CD14-positive monocyte (primary cell): ENCODE measurements around the gene SLC25A28. TPM values are rescaled to one million over a fixed set of nuclear protein-coding genes. Genes with fewer than 3 reads are reported as not detected.

Experiments
- DNase-seq, 3 donors: peaks; one replicate each; pipeline ENCODE4 v3.0.0-alpha.2; 2011 to 2022
- H2AFZ ChIP-seq: 2 replicates; pipeline ENCODE4 v1.6.0; 2012; ENCODE audit warnings: mild to moderate bottlenecking, low read depth, low read length, inconsistent platforms; ENCODE audit not compliant: insufficient read depth, poor library complexity, severe bottlenecking
- H3K27ac ChIP-seq, 2 donors: 1 replicate in 1 of 2; 2 replicates in 1 of 2; pipeline ENCODE4 v1.5.1; 2012 to 2013; ENCODE audit warnings: low read length in 2 of 2, control low read depth in 1 of 2, inconsistent platforms in 1 of 2, low read depth in 1 of 2, mild to moderate bottlenecking in 1 of 2
- H3K27me3 ChIP-seq, 2 donors: one replicate each; pipeline versions ENCODE4 v1.6.0 to v1.6.1; 2011 to 2013; ENCODE audit warnings: low read length in 2 of 2; ENCODE audit not compliant: control insufficient read depth in 2 of 2, insufficient read depth in 2 of 2
- H3K36me3 ChIP-seq, 2 donors: replicated peaks in 1 of 2; 1 replicate in 1 of 2; 2 replicates in 1 of 2; pipeline versions ENCODE4 v1.5.1 to v1.6.1; 2012 to 2013; ENCODE audit warnings: low read length in 2 of 2, control low read depth in 1 of 2, inconsistent platforms in 1 of 2, mild to moderate bottlenecking in 1 of 2; ENCODE audit not compliant: insufficient read depth in 2 of 2, control insufficient read depth in 1 of 2
- H3K4me1 ChIP-seq, 2 donors: 1 replicate in 1 of 2; 2 replicates in 1 of 2; pipeline versions ENCODE4 v1.5.1 to v1.6.1; 2012 to 2013; ENCODE audit warnings: low read length in 2 of 2, control low read depth in 1 of 2, inconsistent platforms in 1 of 2, mild to moderate bottlenecking in 1 of 2, moderate library complexity in 1 of 2; ENCODE audit not compliant: insufficient read depth in 2 of 2, control insufficient read depth in 1 of 2
- H3K4me2 ChIP-seq: replicated peaks from 2 replicates; pipeline ENCODE3; 2012; ENCODE audit warnings: low read length, moderate library complexity, mild to moderate bottlenecking; ENCODE audit not compliant: poor library complexity, severe bottlenecking; ENCODE audit errors: extremely low read depth
- H3K4me3 ChIP-seq, 3 experiments: fragments of 200-600 bp in 1 of 3; sonication (generic) in 1 of 3; replicated peaks in 1 of 3; 1 replicate in 2 of 3; 2 replicates in 1 of 3; pipeline ENCODE4 v1.5.1; 2011 to 2013; ENCODE audit warnings: low read length in 3 of 3, mild to moderate bottlenecking in 3 of 3, control low read depth in 2 of 3, low read depth in 2 of 3, inconsistent platforms in 1 of 3, moderate library complexity in 1 of 3
- H3K79me2 ChIP-seq: 2 replicates; pipeline ENCODE4 v1.6.0; 2012; ENCODE audit warnings: mild to moderate bottlenecking, control low read depth, inconsistent platforms, low read length, moderate library complexity; ENCODE audit not compliant: insufficient read depth
- H3K9ac ChIP-seq: 2 replicates; pipeline ENCODE4 v1.6.0; 2017; ENCODE audit warnings: low read length, mild to moderate bottlenecking; ENCODE audit not compliant: insufficient read depth, poor library complexity, severe bottlenecking
- H3K9me3 ChIP-seq, 2 donors: replicated peaks in 1 of 2; 1 replicate in 1 of 2; 2 replicates in 1 of 2; pipeline versions ENCODE4 v1.5.1 to v1.6.1; 2012 to 2013; ENCODE audit warnings: low read length in 2 of 2, control low read depth in 1 of 2; ENCODE audit not compliant: control insufficient read depth in 1 of 2, insufficient read depth in 1 of 2
- H4K20me1 ChIP-seq: 2 replicates; pipeline ENCODE4 v1.6.0; 2012; ENCODE audit warnings: mild to moderate bottlenecking, low read length, control low read depth, moderate library complexity; ENCODE audit not compliant: insufficient read depth
- H3K27ac Mint-ChIP-seq, 7 donors: one replicate each; pipeline ENCODE4 v1.8.0; 2020; ENCODE audit warnings: mild to moderate bottlenecking in 7 of 7, mixed read lengths in 7 of 7, moderate library complexity in 6 of 7, inconsistent platforms in 2 of 7
- H3K27me3 Mint-ChIP-seq, 3 donors: one replicate each; pipeline ENCODE4 v1.8.0; 2021 to 2022; ENCODE audit warnings: low read depth in 3 of 3, mild to moderate bottlenecking in 3 of 3, mixed read lengths in 3 of 3, moderate library complexity in 3 of 3, inconsistent platforms in 1 of 3
- H3K36me3 Mint-ChIP-seq, 2 donors: one replicate each; pipeline ENCODE4 v1.8.0; 2020; ENCODE audit warnings: mixed read lengths in 2 of 2, inconsistent platforms in 1 of 2, mild to moderate bottlenecking in 1 of 2
- H3K4me1 Mint-ChIP-seq: one replicate; pipeline ENCODE4 v1.8.0; 2020; ENCODE audit warnings: mild to moderate bottlenecking, mixed read lengths
- H3K4me3 Mint-ChIP-seq, 2 donors: one replicate each; pipeline ENCODE4 v1.8.0; 2020; ENCODE audit warnings: mild to moderate bottlenecking in 2 of 2, mixed read lengths in 2 of 2, moderate library complexity in 1 of 2
- H3K9me3 Mint-ChIP-seq, 7 donors: one replicate each; pipeline ENCODE4 v1.8.0; 2020 to 2022; ENCODE audit warnings: mixed read lengths in 7 of 7, mild to moderate bottlenecking in 6 of 7, moderate library complexity in 6 of 7, inconsistent platforms in 2 of 7
- CTCF ChIP-seq: fragments of 200-600 bp; IDR thresholded peaks from one replicate; pipeline ENCODE4 v1.8.0; 2022; ENCODE audit warnings: antibody characterized with exemption, mild to moderate bottlenecking
- WGBS: methylation state at CpG from one replicate; pipeline ENCODE4 v1.1.5; 2013; ENCODE audit warnings: missing lambda C conversion rate; ENCODE audit not compliant: insufficient coverage; 5-methylcytosine and 5-hydroxymethylcytosine counted together
- intact Hi-C, 2 donors: fragments of 100-400 bp; cut with micrococcal nuclease; formaldehyde crosslinking; loops; one replicate each; pipeline versions ENCODE4 v1.15.0 to v1.15.1; 2023
- polyA plus RNA-seq, 3 donors: library from polyadenylated mRNA; depleted of rRNA in 1 of 3; unstranded in 2 of 3; stranded (reverse) in 1 of 3; fragments of 300-500 nt in 2 of 3; fragments of >200 nt in 1 of 3; fragmentation: Illumina TruSeq in 2 of 3; gene quantifications; 1 replicate in 2 of 3; 2 replicates in 1 of 3; pipeline ENCODE4 v1.2.3, GENCODE V29; 2012 to 2021

Gene SLC25A28
- polyA plus RNA-seq, 3 donors, result 15.4 to 147 (median 15.5) TPM

- Histone ChIP-seq H3K27me3 (no peaks in the 10 kb centered on the region), H3K36me3 (peaks cover 29 to 60% of the 10 kb centered on the region in 2 donors), H2AFZ (no peak overlapping the region), H3K4me2 (no peak overlapping the region), H4K20me1 (peaks cover 38% of the 10 kb centered on the region), H3K79me2 (peaks cover 10% of the 10 kb centered on the region), H3K4me1 (peaks cover 0 to 5% of the 10 kb centered on the region in 2 donors), H3K4me3 (no peak overlapping the region), H3K9ac (no peak overlapping the region), H3K27ac (no peak overlapping the region), H3K9me3 (no peaks in the 10 kb centered on the region)
- intact Hi-C loops, result loop anchor here (5.0 to 10.0 kb wide), 3 partner anchors 173 to 218 kb away; no protein-coding TSS in a partner anchor
- Mint-ChIP-seq H3K4me1 (peaks cover 20% of the 10 kb centered on the region), H3K36me3 (peaks cover 57 to 64% of the 10 kb centered on the region in 2 donors), H3K27ac (no peak overlapping the region), H3K4me3 (no peak overlapping the region), H3K27me3 (peaks cover 0 to 7% (median 0%) of the 10 kb centered on the region in 3 donors), H3K9me3 (no peaks in the 10 kb centered on the region)
- DNase-seq, result no peak
- no peak for TF ChIP-seq CTCF
- WGBS, result 80% methylated on average over 3 of the region's 3 CpGs
These were observed 10.0 kb downstream of the SLC25A28 start for GRCh38 chr10:99610221-99610620.

- peaks cover 2% of the 10 kb centered on the region for H3K79me2 ChIP-seq
These were observed 11.1 kb downstream of the SLC25A28 start for GRCh38 chr10:99609186-99609585.

More at GRCh38 chr10:99609186-99609585, 11.1 kb downstream of the SLC25A28 start:
- no peak overlapping the region for H3K4me2 ChIP-seq
- H2AFZ ChIP-seq, result no peak overlapping the region
- TF ChIP-seq CTCF, result no peak
- peaks cover 27 to 49% of the 10 kb centered on the region in 2 donors for H3K36me3 ChIP-seq
- no peak overlapping the region for H3K27ac ChIP-seq
- Mint-ChIP-seq H3K27ac (no peak overlapping the region), H3K4me3 (no peak overlapping the region), H3K27me3 (peaks cover 0 to 7% (median 0%) of the 10 kb centered on the region in 3 donors), H3K9me3 (peaks cover 0 to 3% (median 0%) of the 10 kb centered on the region in 7 donors), H3K4me1 (peaks cover 20% of the 10 kb centered on the region), H3K36me3 (peaks cover 51 to 54% of the 10 kb centered on the region in 2 donors)
- 92% methylated on average over 1 of the region's 2 CpGs for WGBS
- H3K9ac ChIP-seq, result no peak overlapping the region
- H4K20me1 ChIP-seq, result peaks cover 27% of the 10 kb centered on the region
- H3K9me3 ChIP-seq, result no peaks in the 10 kb centered on the region
- peaks cover 0 to 6% of the 10 kb centered on the region in 2 donors for H3K4me1 ChIP-seq
- H3K4me3 ChIP-seq, result no peak overlapping the region
- no peak for DNase-seq
- intact Hi-C loops, result no loop called here
- no peaks in the 10 kb centered on the region for H3K27me3 ChIP-seq
